Measurements from ENCODE around the gene ZGRF1.
A peak's percentile ranks its signal among the peaks of the same experiment; 100 is the strongest.

GRCh38 chr4:112513971-112514646 is 122.6 kb downstream of the ZGRF1 start:
- TF ChIP-seq FOS (IDR thresholded peaks at IDR 0.05; ENCODE audit: borderline replicate concordance, insufficient read depth, low read length), result no peak
- TF ChIP-seq, protein P1, sequence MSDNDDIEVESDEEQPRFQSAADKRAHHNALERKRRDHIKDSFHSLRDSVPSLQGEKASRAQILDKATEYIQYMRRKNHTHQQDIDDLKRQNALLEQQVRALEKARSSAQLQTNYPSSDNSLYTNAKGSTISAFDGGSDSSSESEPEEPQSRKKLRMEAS (IDR thresholded peaks at IDR 0.05; ENCODE audit: insufficient read depth, insufficient read length), result no peak
- no peak for TF ChIP-seq POLR2AphosphoS5 (IDR thresholded peaks at IDR 0.05; ENCODE audit: insufficient read depth, low read depth, low read length)
- no peak for TF ChIP-seq CTCF (IDR thresholded peaks at IDR 0.05; ENCODE audit: extremely low read depth in 1 of 2, insufficient read depth in 1 of 2, low read depth in 1 of 2, low read length in 2 of 2)
- TF ChIP-seq EZH2 (IDR thresholded peaks at IDR 0.05; ENCODE audit: borderline replicate concordance, low read depth, low read length, severe bottlenecking), result peak; percentile 4

Measured in endothelial cell of umbilical vein (primary cell).